SKM-1 (cell line): ENCODE data around the gene PHAX.
"Not testable (repeated sequence)": the region's sequence is repeated elsewhere in the genome, so short reads cannot be mapped to it uniquely, and the experiment has no call there.

Source experiments
- DNase-seq: peaks from one replicate; lab custom pipeline; 2025; ENCODE audit not compliant: unreplicated experiment; lab: John Stamatoyannopoulos, UW

PHAX gene

GRCh38 chr5:126603402-126603991, 2.8 kb downstream of the PHAX start:
- DNase-seq, result no peak

- no peak for DNase-seq
Measured at GRCh38 chr5:126605525-126605924, 4.8 kb downstream of the PHAX start.

GRCh38 chr5:126610160-126610559, 9.4 kb downstream of the PHAX start:
- no peak for DNase-seq

- no peak for DNase-seq
Measured at GRCh38 chr5:126610616-126611015, 9.9 kb downstream of the PHAX start.

GRCh38 chr5:126613941-126614592, 13.3 kb downstream of the PHAX start:
- DNase-seq, result no peak

GRCh38 chr5:126615286-126615685, 14.5 kb downstream of the PHAX start:
- DNase-seq, result no peak

DNA sequence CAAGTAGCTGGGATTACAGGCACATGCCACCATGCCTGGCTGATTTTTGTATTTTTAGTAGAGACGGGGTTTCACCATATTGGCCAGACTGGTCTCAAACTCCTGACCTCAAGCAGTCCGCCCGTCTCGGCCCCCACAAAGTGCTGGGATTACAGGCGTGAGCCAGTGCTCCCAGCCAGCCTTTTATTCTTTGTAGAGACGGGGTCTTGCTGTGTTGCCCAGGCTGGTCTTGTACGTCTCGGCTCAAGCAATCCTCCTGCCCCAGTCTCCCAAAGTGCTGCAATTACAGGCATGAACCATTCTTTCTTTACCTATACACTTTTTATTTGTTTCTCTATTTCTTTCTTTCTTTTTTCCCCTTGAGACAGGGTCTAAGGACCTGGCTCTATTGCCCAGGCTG, 16.9 kb downstream of the PHAX start:
- not testable (repeated sequence) for DNase-seq

DNA sequence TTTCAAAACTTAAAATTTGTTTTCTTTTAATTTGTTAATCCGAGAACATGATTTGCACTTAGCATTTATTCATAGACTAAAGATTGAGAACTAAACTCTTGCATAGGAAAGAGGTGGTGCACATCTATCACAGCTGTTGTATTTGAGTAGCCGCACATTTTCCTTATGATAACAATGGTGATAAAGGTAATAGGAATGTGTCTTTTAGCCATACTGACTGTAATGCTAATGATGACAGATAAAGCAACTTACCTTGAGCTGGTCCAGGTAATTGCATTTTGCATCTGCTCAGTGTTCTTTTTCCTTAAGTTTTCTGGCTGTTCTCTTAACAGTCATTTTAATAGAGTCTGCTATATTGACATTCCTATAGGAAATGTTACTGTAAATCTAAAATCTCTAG, 19.0 kb downstream of the PHAX start:
- DNase-seq, result no peak

DNA sequence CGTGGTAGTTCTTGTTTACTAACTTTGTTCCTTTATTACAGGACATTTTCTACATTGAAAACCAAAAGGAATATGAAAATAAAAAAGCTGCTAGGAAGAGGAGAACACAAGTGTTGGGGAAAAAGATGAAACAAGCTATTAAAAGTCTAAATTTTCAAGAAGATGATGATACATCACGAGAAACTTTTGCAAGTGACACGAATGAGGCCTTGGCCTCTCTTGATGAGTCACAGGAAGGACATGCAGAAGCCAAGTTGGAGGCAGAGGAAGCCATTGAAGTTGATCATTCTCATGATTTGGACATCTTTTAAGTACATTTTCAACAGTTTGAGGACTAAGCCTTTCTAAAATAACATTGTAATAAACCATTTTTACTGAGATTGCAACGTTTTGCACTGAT, 23.8 kb downstream of the PHAX start:
- no peak for DNase-seq

DNA sequence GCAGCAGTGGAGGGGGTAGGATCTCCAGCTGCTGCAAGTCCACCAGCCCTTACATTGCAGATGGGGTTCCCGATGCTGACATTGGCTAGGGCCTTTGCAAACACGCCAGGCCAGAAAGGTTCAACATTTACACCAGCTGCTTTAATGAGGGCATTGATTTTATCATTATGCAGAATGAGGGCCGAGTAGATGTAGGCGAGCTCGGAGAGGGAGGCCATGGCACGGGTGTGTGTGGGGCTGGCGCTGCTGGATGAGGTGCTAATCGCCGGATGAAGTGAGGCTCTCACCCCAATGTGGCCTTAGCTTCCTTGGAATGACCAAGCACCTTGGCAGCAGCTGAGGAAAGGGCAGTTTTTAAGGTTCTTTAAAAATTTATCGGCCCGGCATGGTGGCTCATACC, 27.4 kb downstream of the PHAX start:
- DNase-seq, result no peak

- no peak for DNase-seq
Measured at GRCh38 chr5:126631920-126632319, 31.2 kb downstream of the PHAX start.

DNA sequence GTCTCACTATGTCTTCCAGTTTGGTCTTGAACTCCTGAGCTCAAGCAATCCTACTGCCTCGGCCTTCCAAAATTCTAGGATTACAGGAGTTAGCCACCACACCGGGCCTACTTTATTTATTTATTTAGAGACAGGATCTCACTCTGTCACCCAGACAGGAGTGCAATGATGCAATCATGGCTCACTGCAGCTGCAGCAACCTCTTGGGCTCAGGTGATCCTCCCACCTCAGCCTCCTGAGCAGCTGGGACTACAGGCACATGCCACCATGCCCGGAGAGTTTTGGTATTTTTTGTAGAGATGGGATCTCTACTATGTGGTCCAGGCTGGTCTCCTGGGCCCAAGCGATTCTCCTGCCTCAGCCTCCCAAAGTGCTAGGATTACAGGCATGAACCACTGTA, 32.8 kb downstream of the PHAX start:
- no peak for DNase-seq

DNA sequence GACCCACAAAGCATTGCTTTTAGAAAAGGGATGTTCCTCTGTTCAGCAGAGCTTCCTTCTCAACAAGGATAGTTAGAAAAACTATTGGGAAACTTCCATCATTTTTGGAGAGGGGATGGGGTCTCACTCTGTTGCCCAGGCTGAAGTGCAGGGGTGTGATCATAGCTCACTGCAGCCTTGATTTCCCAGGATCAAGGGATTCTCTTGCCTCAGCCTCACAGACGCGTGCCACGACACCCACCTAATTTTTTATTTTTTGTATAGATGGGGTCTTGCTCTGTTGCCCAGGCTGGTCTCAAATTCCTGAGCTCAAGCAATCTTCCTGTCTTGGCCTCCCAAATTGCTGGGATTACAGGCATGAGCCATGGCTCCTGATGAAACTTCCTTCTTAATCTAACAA, 34.8 kb downstream of the PHAX start:
- no peak for DNase-seq

GRCh38 chr5:126636956-126637355, 36.2 kb downstream of the PHAX start:
- no peak for DNase-seq

DNA sequence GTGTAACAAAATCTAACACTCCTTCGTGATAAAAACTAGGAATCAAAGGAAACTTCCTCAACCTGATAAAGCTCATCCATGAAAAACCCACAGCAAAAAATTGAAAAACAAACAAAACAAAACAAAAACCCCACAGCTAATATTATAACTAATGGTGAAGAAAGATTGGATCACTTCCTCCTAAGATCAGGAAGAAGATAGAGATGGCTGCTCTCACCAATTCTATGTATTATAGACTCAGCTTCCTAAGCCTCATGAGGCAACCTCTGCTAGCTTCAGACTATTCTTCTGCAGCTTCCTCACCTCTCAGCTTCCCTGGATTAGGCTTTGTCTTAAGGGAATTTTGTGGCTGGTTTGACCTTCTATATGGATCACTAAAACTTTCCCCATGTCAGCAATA, 40.1 kb downstream of the PHAX start:
- DNase-seq, result no peak

- no peak for DNase-seq
Measured at GRCh38 chr5:126641387-126641786, 40.6 kb downstream of the PHAX start.

GRCh38 chr5:126645132-126645531, 44.4 kb downstream of the PHAX start:
- DNase-seq, result no peak

GRCh38 chr5:126647071-126647470, 46.3 kb downstream of the PHAX start:
- DNase-seq, result no peak

DNA sequence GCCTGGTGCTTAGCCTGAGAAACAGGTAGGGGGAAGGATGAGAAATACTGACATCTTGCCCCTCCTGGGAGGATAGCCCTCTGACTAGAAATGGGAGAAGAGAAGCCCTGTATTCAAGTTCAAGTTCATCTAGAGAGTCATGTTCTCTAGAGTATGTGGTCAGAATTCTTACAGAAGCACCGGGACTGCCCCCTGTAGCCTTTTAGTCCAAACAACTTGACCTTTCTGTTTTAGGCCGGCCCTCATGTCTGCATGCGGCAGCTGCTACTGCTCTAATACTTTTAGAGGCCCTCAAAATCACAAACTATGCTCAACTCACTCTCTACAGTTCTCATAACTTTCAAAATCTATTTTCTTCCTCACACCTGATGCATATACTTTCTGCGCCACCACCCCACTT, 47.7 kb downstream of the PHAX start:
- DNase-seq, result no peak

- DNase-seq, result not testable (repeated sequence)
Measured at GRCh38 chr5:126649057-126649456, 48.3 kb downstream of the PHAX start.

- not testable (repeated sequence) for DNase-seq
Measured at GRCh38 chr5:126649709-126650108, 49.0 kb downstream of the PHAX start.

DNA sequence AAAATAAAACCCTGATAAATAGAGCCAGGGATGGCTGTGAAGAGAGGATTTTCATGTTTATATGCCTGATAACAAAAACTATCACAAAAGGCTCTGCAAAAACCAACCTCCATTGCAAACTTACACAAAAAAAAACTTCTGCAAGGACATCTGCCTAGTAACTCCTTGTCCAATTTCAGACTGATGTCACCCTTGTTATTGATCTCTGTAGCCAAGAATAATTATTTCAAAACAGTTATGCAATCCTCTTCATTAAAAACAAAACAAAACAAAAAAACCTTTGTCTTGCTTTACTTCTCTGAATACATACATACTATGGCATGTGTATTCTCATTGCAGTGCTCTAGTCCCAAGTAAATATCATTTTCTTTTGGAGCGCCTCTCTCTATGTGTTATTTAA, 49.7 kb downstream of the PHAX start:
- no peak for DNase-seq

DNA sequence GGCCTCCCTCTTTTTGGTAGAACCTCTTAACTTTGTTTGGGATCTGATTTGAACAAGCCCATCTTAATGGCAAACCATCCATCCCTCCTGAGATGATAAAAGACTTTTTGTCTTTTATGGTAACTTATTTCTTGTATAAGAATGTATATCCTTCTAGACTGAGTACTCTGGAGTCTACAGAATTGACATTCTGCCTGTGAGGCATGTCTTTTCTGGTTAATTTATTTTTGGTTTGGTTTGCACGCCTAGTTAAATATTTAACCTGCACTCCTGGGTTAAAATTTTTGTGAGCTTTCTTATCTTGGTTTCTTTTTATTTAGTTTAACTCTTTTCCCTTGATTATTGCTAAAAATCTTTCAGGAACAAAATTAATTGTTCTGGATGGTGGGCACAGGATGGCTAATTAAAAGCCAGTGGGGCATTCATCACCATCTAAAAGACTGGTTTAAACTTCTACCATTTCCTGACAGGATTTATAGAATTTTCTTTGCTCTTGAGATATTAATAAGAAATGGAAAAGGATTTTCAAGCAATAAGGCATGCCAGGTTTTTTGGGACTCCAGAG, 50.3 kb downstream of the PHAX start:
- DNase-seq, result no peak
